ENCODE results near the gene ELOF1. TPM values are rescaled to one million over a fixed set of nuclear protein-coding genes. Genes with fewer than 3 reads are reported as not detected.
A peak's percentile ranks its signal among the peaks of the same experiment; 100 is the strongest.

The ELOF1 gene
- total and polyA plus RNA-seq, 2 of the 4 experiments (the other 2 are of a cell fraction), result 62.4 to 96.8 TPM

GRCh38 chr19:11550265-11550664 lies 8.8 kb downstream of the ELOF1 start:
- H4K20me1 ChIP-seq (ENCODE audit: insufficient read depth, low read length), result peaks cover 14% of the 10 kb centered on the region
- peaks cover 3 to 16% of the 10 kb centered on the region in 2 experiments; a peak in 2 of 4 replicates for H3K79me1 ChIP-seq (ENCODE audit: low read depth in 1 of 2, low read length in 2 of 2)
- no peak overlapping the region for H3K4ac ChIP-seq (ENCODE audit: low read depth, low read length)
- intact Hi-C loops (cut with micrococcal nuclease) (no loop called here), in situ Hi-C loops (cut with MboI; ENCODE audit: low sequenced_read_pairs) (no loop called here), dilution Hi-C loops (cut with HindIII; ENCODE audit: low sequenced_read_pairs, unreplicated experiment) (no loop called here)
- 72% methylated on average over 3 of the region's 8 CpGs; no CpG with 5 or more reads in 1 of the 2 experiments for WGBS, 2 experiments (ENCODE audit: extremely low coverage in 2 of 2, insufficient read length in 1 of 2)
- no peak overlapping the region for H3K23ac ChIP-seq (ENCODE audit: low read depth, low read length)
- H2BK120ac ChIP-seq (ENCODE audit: low read depth, low read length), result no peak overlapping the region
- DNase-seq, result no peak
- no peak overlapping the region for H2BK15ac ChIP-seq (ENCODE audit: low read depth, low read length)
- no peaks in the 10 kb centered on the region for H3K9me1 ChIP-seq (ENCODE audit: insufficient read depth, low read length)
- H3K4me2 ChIP-seq (ENCODE audit: low read depth, low read length), result no peak overlapping the region
- H3K36me3 ChIP-seq (ENCODE audit: control insufficient read depth, insufficient read depth, low read length), result peaks cover 52% of the 10 kb centered on the region
- no TSS peak for BruUV-seq (replicated peaks)
- TF ChIP-seq CTCF (conservative IDR thresholded peaks at IDR 0.05; ENCODE audit: low read depth, low read length) (no peak), ELK1 (IDR thresholded peaks at IDR 0.05; ENCODE audit: borderline replicate concordance, low read depth, low read length) (no peak), RAD21 (IDR thresholded peaks at IDR 0.05; ENCODE audit: low read length) (no peak), BHLHE40 (IDR thresholded peaks at IDR 0.05; ENCODE audit: low read depth, low read length) (no peak), MAZ (IDR thresholded peaks at IDR 0.05; ENCODE audit: borderline replicate concordance, low read depth, low read length) (no peak), MXI1 (IDR thresholded peaks at IDR 0.05; ENCODE audit: borderline replicate concordance, low read depth, low read length) (no peak), CHD1 (IDR thresholded peaks at IDR 0.05; ENCODE audit: low read depth, low read length) (no peak), USF2 (IDR thresholded peaks at IDR 0.05; ENCODE audit: low read depth, low read length) (no peak), SMC3 (IDR thresholded peaks at IDR 0.05; ENCODE audit: low read depth, low read length) (no peak), CEBPB (IDR thresholded peaks at IDR 0.05; ENCODE audit: low read depth, low read length) (no peak), POLR2A (IDR thresholded peaks at IDR 0.05; ENCODE audit: low read depth, low read length) (no peak), RFX5 (IDR thresholded peaks at IDR 0.05; ENCODE audit: low read depth, low read length) (no peak)
- H3K27ac ChIP-seq (ENCODE audit: insufficient read depth, low read length), result no peak overlapping the region
- H3K4me3 ChIP-seq (ENCODE audit: insufficient read depth, low read depth, low read length), result no peak overlapping the region
- peak overlapping the region; percentile 23 for H2AK9ac ChIP-seq (replicated peaks; ENCODE audit: low read depth, low read length, poor library complexity)
- H3K56ac ChIP-seq (ENCODE audit: extremely low read depth, insufficient read depth, low read length), result no peak overlapping the region
- H4K91ac ChIP-seq (ENCODE audit: insufficient read depth, low read depth, low read length), result no peak overlapping the region
- CTCF ChIA-PET, result no interaction called here
- no peak overlapping the region for H3K9ac ChIP-seq (ENCODE audit: low read depth, low read length)
- H2BK5ac ChIP-seq (ENCODE audit: low read depth, low read length, poor library complexity, severe bottlenecking), result no peak overlapping the region
- POLR2A ChIA-PET (ENCODE audit: unreplicated experiment), result no interaction called here
- H3K27me3 ChIP-seq (ENCODE audit: control insufficient read depth, insufficient read depth, low read length), result no peaks in the 10 kb centered on the region
- no peaks in the 10 kb centered on the region for H3K4me1 ChIP-seq (ENCODE audit: control insufficient read depth, insufficient read depth, low read length)
- no peak overlapping the region for H2AK5ac ChIP-seq (ENCODE audit: low read depth, low read length)
- H3K14ac ChIP-seq (replicated peaks; ENCODE audit: low read depth, low read length), result no peak overlapping the region
- no peak overlapping the region for H3K18ac ChIP-seq (ENCODE audit: low read depth, low read length)
- no peak for ATAC-seq (ENCODE audit: low read depth)
- no peak overlapping the region for H4K5ac ChIP-seq (ENCODE audit: low read depth, low read length)
- no peak overlapping the region for H4K8ac ChIP-seq (ENCODE audit: low read depth in 2 of 2, low read length in 2 of 2)
- no peak overlapping the region for H2AFZ ChIP-seq (replicated peaks; ENCODE audit: low read length, poor library complexity)
- H2BK20ac ChIP-seq (ENCODE audit: low read depth, low read length), result no peak overlapping the region
- H3K9me3 ChIP-seq (ENCODE audit: control insufficient read depth, insufficient read depth, low read length), result no peaks in the 10 kb centered on the region
